GM12878 (cell line): Measurements from ENCODE around the gene CBR3. TPM values are rescaled to one million over a fixed set of nuclear protein-coding genes. Genes with fewer than 3 reads are reported as not detected.
A peak's percentile ranks its signal among the peaks of the same experiment; 100 is the strongest.

ENCODE experiments used
- ATAC-seq: fragments of 200-7000 bp; cut with Tn5 transposase; 3 replicates; pipeline ENCODE4 v1.9.1; 2020; ENCODE audit warnings: mild to moderate bottlenecking, moderate library complexity
- BruUV-seq: library from RNA; stranded (reverse); fragments of 400-500 nt; replicated peaks from 2 replicates; lab custom pipeline; 2021; lab: Mats Ljungman, UMichigan
- CTCF ChIA-PET: fragments of 300-600 bp; sonication (Branson Sonifier 250); formaldehyde crosslinking; extraction: SDS; loops from one replicate; lab custom pipeline; 2021; ENCODE audit warnings: inconsistent platforms; lab: Yijun Ruan, JAX
- POLR2A ChIA-PET: fragments of 350-600 bp; formaldehyde crosslinking; extraction: SDS; loops from one replicate; lab custom pipeline; 2021; ENCODE audit warnings: inconsistent platforms; lab: Charles Lee
- RAD21 ChIA-PET: fragments of 300-600 bp; sonication (Branson Sonifier 250); formaldehyde crosslinking; loops from one replicate; lab custom pipeline; 2023; ENCODE audit warnings: antibody characterized with exemption; ENCODE audit not compliant: unreplicated experiment; lab: Charles Lee
- SMC1A ChIA-PET: fragments of 300-600 bp; sonication (Branson Sonifier 250); formaldehyde crosslinking; loops from one replicate; lab custom pipeline; 2023; ENCODE audit not compliant: unreplicated experiment, uncharacterized antibody; lab: Charles Lee
- DNase-seq: peaks from one replicate; pipeline ENCODE4 v3.0.0-alpha.2; 2011; ENCODE audit warnings: low read depth, low spot score
- FAIRE-seq: peaks from 3 replicates; lab custom pipeline; 2011; peaks lifted over from hg19 to GRCh38; lab: Jason Lieb, UNC
- H2AFZ ChIP-seq: 2 replicates; pipeline ENCODE4 v1.6.0; 2011; ENCODE audit warnings: low read depth, low read length, control low read depth; ENCODE audit not compliant: control insufficient read depth
- H3K27ac ChIP-seq: 2 replicates; pipeline ENCODE4 v1.5.1; 2011; ENCODE audit warnings: control low read depth; ENCODE audit not compliant: control insufficient read depth, insufficient read depth
- H3K27me3 ChIP-seq, 2 experiments: replicated peaks in 1 of 2; 2 replicates each; pipeline versions ENCODE4 v1.6.0 to v1.6.1; 2011; ENCODE audit warnings: low read length in 1 of 2; ENCODE audit not compliant: control insufficient read depth in 2 of 2, insufficient read depth in 2 of 2
- H3K36me3 ChIP-seq, 2 experiments: 2 replicates each; pipeline ENCODE4 v1.5.1; 2011; ENCODE audit warnings: low read length in 1 of 2; ENCODE audit not compliant: control insufficient read depth in 2 of 2, insufficient read depth in 2 of 2
- H3K4me1 ChIP-seq: 2 replicates; pipeline ENCODE4 v1.6.1; 2011; ENCODE audit warnings: mild to moderate bottlenecking, low read length, moderate library complexity, mixed read lengths; ENCODE audit not compliant: control insufficient read depth, insufficient read depth
- H3K4me2 ChIP-seq: 2 replicates; pipeline ENCODE4 v1.6.0; 2011; ENCODE audit warnings: control low read depth; ENCODE audit not compliant: control insufficient read depth, insufficient read depth
- H3K4me3 ChIP-seq: fragments of 200-600 bp; sonication (generic); 2 replicates; pipeline ENCODE4 v1.5.1; 2016
- H3K79me2 ChIP-seq: 2 replicates; pipeline ENCODE4 v1.6.0; 2011; ENCODE audit warnings: low read length; ENCODE audit not compliant: control insufficient read depth, insufficient read depth
- H3K9ac ChIP-seq: 2 replicates; pipeline ENCODE4 v1.8.0; 2011; ENCODE audit warnings: low read length, control low read depth, mixed read lengths; ENCODE audit not compliant: control insufficient read depth, insufficient read depth
- H3K9me3 ChIP-seq: replicated peaks from 3 replicates; pipeline ENCODE4 v1.5.1; 2011; ENCODE audit warnings: mild to moderate bottlenecking, low read length; ENCODE audit not compliant: control insufficient read depth, insufficient read depth
- H4K20me1 ChIP-seq: 2 replicates; pipeline ENCODE4 v1.6.0; 2011; ENCODE audit not compliant: control insufficient read depth, insufficient read depth
- HDGF ChIP-seq: fragments of 450-650 bp; IDR thresholded peaks from 2 replicates; pipeline ENCODE4 v1.6.1; 2016; ENCODE audit warnings: antibody characterized with exemption
- KDM1A ChIP-seq: fragments of 200-600 bp; sonication (generic); IDR thresholded peaks from 2 replicates; pipeline ENCODE4 v1.6.1; 2016; ENCODE audit warnings: borderline replicate concordance
- MTA2 ChIP-seq: fragments of 450-650 bp; IDR thresholded peaks from 2 replicates; pipeline ENCODE4 v1.6.1; 2016; ENCODE audit warnings: low read depth, mild to moderate bottlenecking, moderate library complexity
- NBN ChIP-seq: fragments of 450-650 bp; IDR thresholded peaks from 2 replicates; pipeline ENCODE4 v1.6.1; 2016
- POLR2AphosphoS5 ChIP-seq: IDR thresholded peaks from 2 replicates; pipeline ENCODE4 v1.6.1; 2011; ENCODE audit warnings: mild to moderate bottlenecking, low read length, inconsistent platforms
- WGBS: methylation state at CpG from one replicate; pipeline ENCODE4 v1.1.6; 2016; ENCODE audit warnings: low lambda C conversion rate; ENCODE audit not compliant: insufficient replicate concordance, insufficient coverage; ENCODE audit errors: missing lambda C conversion rate; 5-methylcytosine and 5-hydroxymethylcytosine counted together
- in situ Hi-C: fragments of 300-500 bp; cut with MboI; formaldehyde crosslinking; loops from 9 replicates; pipeline ENCODE4 v1.14.3; 2018; ENCODE audit warnings: mixed read lengths
- intact Hi-C: fragments of 100-400 bp; cut with micrococcal nuclease; formaldehyde crosslinking; loops from one replicate; pipeline ENCODE4 v1.14.2; 2022; ENCODE audit not compliant: unreplicated experiment
- polyA plus RNA-seq, 11 experiments: library from polyadenylated mRNA; depleted of rRNA in 4 of 11; unstranded in 6 of 11; stranded (reverse) in 5 of 11; fragments of >200 nt; fragmentation: Nextera tagmentation in 4 of 11; fragmentation: Illumina TruSeq in 1 of 11; extraction: Ambion mirVana in 4 of 11; extraction: Trizol in 1 of 11; gene quantifications; 1 replicate in 1 of 11; 2 replicates in 10 of 11; pipeline versions ENCODE4 v1.2.1 to v1.2.3, GENCODE V29; 2011 to 2016; ENCODE audit warnings: inconsistent platforms in 2 of 11, missing spikeins in 2 of 11, low read depth in 1 of 11
- total RNA-seq, 4 experiments: library from RNA; depleted of rRNA in 3 of 4; stranded (reverse); fragments of >200 nt in 3 of 4; fragmentation: Illumina TruSeq in 1 of 4; extraction: Trizol in 1 of 4; gene quantifications; 2 replicates each; pipeline versions ENCODE4 v1.2.1 to v1.2.3, GENCODE V29; 2013 to 2021
- TF ChIP-seq, protein P1 (sequence below): IDR thresholded peaks from 2 replicates; pipeline ENCODE4 v1.6.1; 2012; ENCODE audit warnings: mild to moderate bottlenecking, low read depth, low read length

Gene CBR3
- total and polyA plus RNA-seq, 10 of the 15 experiments (the other 5 are each of a cell fraction or from before 2014, with no cell fraction given): 0.48 to 17.2 (median 11.2) TPM

DNA sequence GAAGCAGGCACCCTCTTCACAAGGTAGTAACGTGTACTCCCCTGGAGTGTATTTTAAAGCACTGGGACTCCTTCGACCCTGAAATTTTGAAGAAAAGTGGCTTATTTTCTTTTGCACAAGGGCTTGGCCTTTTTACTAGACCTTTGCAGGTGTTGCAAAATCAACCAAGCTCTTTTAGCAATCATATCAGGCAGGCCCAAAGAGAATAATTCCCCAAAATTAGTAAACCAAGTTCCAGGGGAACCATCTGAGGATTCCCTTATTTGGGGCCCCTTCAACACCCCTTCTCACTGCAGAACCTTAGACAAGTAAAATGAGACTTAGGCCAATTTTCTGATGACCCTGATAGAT, 36.7 kb upstream of the CBR3 start:
- 0% methylated on average over 2 of the region's 2 CpGs for WGBS
- no peak overlapping the region for H2AFZ ChIP-seq
- BruUV-seq: no TSS peak
- H3K9ac ChIP-seq: no peak overlapping the region
- intact Hi-C loops: loop anchor here (2.0 kb wide), 1 partner anchor 37 kb away; the partner anchor contains the start of gene SETD4
- in situ Hi-C loops: no loop called here
- H3K4me1 ChIP-seq: peaks cover 4% of the 10 kb centered on the region; the same call in 1 of the 2 replicates
- DNase-seq: no peak
- peaks cover 10% of the 10 kb centered on the region; the same call in 2 of the 3 replicates for H3K9me3 ChIP-seq
- CTCF ChIA-PET: interaction anchor here (0.9 kb wide), 2 partner anchors 38 to 69 kb away, joined by 3 to 4 read pairs; no protein-coding TSS in a partner anchor
- H3K4me2 ChIP-seq: no peak overlapping the region
- POLR2A ChIA-PET: no interaction called here
- H3K4me3 ChIP-seq: no peak overlapping the region
- RAD21 ChIA-PET: interaction anchor here (0.7 kb wide), 1 partner anchor 16 kb away, joined by 3 read pairs; no protein-coding TSS in a partner anchor
- FAIRE-seq: no peak
- no peaks in the 10 kb centered on the region for H3K36me3 ChIP-seq
- no peaks in the 10 kb centered on the region for H3K79me2 ChIP-seq
- H3K27me3 ChIP-seq: no peaks in the 10 kb centered on the region
- TF ChIP-seq POLR2AphosphoS5: no peak
- no peak for TF ChIP-seq HDGF
- TF ChIP-seq KDM1A: no peak
- TF ChIP-seq, protein P1, sequence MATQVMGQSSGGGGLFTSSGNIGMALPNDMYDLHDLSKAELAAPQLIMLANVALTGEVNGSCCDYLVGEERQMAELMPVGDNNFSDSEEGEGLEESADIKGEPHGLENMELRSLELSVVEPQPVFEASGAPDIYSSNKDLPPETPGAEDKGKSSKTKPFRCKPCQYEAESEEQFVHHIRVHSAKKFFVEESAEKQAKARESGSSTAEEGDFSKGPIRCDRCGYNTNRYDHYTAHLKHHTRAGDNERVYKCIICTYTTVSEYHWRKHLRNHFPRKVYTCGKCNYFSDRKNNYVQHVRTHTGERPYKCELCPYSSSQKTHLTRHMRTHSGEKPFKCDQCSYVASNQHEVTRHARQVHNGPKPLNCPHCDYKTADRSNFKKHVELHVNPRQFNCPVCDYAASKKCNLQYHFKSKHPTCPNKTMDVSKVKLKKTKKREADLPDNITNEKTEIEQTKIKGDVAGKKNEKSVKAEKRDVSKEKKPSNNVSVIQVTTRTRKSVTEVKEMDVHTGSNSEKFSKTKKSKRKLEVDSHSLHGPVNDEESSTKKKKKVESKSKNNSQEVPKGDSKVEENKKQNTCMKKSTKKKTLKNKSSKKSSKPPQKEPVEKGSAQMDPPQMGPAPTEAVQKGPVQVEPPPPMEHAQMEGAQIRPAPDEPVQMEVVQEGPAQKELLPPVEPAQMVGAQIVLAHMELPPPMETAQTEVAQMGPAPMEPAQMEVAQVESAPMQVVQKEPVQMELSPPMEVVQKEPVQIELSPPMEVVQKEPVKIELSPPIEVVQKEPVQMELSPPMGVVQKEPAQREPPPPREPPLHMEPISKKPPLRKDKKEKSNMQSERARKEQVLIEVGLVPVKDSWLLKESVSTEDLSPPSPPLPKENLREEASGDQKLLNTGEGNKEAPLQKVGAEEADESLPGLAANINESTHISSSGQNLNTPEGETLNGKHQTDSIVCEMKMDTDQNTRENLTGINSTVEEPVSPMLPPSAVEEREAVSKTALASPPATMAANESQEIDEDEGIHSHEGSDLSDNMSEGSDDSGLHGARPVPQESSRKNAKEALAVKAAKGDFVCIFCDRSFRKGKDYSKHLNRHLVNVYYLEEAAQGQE: no peak
- TF ChIP-seq NBN: 0 out of 2 replicates have a peak, but pooled peaks have one; percentile 2
- TF ChIP-seq MTA2: peak; percentile 18; the same call in 1 of the 2 replicates
- no peak overlapping the region for H3K27ac ChIP-seq
- SMC1A ChIA-PET: no interaction called here
- no peak for ATAC-seq
- H4K20me1 ChIP-seq: no peaks in the 10 kb centered on the region
